Left renal pelvis (tissue), 4 donors: ENCODE data around the gene GPD2. TPM values are rescaled to one million over a fixed set of nuclear protein-coding genes. Genes with fewer than 3 reads are reported as not detected.
"Not testable (repeated sequence)": the region's sequence is repeated elsewhere in the genome, so short reads cannot be mapped to it uniquely, and the experiment has no call there.

Experiments used
- DNase-seq, 4 donors: peaks; one replicate each; pipeline ENCODE4 v3.0.0-alpha.2; 2013; ENCODE audit warnings: low read depth in 4 of 4, low spot score in 3 of 4
- polyA plus RNA-seq, 4 donors: library from polyadenylated mRNA; unstranded; fragments of 120-200 nt; gene quantifications; one replicate each; pipeline ENCODE4 v1.2.1, GENCODE V29; 2013; ENCODE audit not compliant: insufficient read length in 4 of 4

Gene GPD2
- polyA plus RNA-seq, 4 donors, result 13.6 to 23.5 (median 20.9) TPM

DNA sequence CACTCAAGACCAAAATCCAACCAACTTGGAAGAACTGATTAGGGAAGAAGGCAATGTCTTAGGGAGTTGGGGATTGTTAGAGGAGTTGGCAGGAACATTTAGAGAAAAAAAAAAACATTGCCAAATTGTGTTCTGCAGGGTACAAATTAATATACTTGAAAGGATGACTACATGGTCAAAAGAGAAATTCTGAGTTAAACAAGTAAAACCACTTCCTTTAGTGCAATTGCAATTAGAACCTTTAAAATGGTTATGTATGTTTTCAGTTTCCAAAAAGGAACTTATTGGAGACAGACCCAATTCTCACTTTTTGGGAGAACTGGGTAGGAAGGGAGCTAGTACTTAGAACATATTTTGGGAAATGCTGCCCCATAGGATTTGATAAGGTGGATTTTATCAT is 137.9 kb downstream of the GPD2 start:
- no peak for DNase-seq

DNA sequence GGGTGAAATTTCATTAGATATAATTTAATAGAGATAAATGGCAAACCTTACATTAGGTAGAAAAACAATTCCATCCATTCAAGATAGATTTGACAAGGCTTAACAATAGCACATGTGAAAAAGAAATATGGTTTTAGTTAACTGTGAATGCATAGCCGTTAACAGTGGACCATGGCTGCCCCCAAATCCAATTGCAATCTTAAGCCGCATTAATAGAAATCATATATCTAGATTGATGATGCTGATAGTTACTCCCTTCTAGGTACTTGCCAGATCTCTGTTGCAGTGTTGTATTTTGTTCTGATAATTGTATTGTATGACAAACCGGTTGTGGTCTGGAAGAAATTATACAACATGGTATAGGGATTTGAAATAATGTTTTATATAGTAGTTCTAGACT is 139.8 kb downstream of the GPD2 start:
- DNase-seq, result no peak

DNA sequence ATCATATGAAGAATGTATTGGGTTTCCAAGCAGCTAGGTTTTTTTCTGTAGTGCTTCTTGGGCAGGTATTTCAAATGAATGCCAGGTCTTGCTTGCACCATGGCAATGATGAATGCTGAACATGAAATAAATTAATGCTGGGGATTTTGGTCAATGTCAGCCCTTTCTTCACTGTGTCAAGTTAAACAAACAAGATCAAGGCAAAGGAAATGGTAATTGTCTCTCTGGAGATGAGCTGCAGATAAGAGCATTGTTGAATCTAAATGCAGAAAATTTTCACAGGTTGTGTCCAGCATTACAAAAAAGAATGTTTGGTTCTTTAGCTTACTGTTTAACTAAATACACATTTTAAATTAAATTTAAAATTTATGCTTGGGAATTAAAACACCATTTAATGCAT is 144.3 kb downstream of the GPD2 start:
- DNase-seq, result no peak

DNA sequence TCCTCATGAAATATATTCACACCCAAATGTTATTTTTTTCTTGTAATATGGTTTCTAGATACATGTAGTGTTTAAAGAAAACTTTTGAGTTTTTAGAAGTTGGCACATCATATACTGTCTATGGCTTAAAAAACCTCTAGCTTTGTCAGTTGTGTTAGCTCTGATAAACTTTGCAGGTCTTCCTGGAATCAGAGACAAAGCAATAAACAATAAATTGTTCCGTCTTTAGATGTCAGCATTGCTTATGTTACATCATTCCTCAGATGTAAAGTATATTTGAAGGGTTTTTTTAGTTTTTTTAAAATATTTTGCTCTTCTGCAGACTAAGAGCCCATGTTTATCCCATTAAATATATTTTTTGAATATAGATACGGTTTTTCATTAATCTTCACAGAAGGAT is 145.1 kb downstream of the GPD2 start:
- DNase-seq, result no peak

DNA sequence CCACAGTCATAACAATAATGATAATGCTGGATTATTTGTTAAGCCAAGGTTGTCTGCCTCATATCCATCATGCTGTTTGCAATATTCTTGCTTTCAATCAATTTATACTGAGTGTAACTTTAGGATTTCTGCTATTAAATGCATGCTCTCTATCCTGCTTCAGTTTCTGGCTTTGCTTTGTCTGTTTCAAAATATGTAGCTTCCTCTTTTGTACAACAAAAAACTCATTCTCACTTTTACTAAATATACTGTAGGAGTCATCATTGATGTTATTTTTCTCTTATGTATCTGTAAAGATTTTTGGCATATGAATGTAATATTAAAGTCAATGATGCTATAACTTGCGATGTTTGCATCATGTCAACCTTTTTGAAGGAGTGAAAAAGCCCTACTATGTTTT is 149.3 kb downstream of the GPD2 start:
- no peak for DNase-seq

DNA sequence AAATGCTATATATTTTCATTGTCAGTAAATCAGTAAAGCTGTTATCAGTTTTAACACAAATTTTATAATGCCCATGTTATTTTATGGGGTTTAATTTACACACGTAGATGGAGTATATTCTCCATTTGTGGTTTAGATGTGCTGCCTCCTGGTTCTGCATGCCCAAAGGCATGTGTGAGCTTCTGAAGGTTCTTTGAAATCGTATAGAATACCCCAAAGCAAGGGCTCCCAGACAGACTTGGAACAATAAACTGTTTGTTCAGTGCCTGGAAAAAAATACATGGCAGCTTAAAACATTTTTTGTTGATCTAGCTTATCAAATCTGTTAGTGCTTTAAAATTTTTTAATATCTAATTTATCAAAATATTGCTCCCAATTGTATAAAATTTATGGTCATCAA is 150.4 kb downstream of the GPD2 start:
- DNase-seq, result no peak

DNA sequence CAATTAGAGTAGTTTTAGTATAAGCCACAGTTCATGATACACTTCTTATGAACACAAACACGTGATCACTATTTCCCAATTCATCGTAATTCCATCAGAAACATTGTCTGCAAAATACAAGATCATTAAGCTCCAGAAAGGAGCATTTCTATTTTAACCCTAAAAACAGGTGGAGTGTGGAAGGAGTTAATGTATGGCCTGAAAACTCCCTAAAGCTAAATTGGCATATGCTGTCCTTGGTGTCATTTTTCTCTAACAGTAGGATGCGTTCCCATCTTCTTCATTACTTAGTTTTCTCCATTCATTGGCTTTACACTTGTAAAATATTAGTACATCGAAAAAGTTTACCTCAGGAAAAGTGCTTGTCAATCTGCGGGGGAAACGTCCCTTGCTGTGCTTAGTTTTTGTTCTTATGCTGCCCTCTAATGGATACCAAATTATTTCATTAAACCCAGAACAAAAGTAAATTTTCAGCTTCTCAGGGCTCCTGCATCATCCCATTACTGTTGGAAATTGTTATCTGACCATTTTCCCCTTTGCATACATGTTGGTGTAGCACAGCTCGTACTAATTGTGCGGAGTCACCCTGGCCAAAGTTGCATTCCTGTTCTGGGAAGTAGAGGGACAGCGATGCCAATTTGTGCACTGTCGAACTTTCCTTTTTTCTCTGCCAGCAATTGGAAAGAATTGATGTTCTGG is 153.4 kb downstream of the GPD2 start:
- DNase-seq, result peak; percentile 8 to 17 (median 13)

DNA sequence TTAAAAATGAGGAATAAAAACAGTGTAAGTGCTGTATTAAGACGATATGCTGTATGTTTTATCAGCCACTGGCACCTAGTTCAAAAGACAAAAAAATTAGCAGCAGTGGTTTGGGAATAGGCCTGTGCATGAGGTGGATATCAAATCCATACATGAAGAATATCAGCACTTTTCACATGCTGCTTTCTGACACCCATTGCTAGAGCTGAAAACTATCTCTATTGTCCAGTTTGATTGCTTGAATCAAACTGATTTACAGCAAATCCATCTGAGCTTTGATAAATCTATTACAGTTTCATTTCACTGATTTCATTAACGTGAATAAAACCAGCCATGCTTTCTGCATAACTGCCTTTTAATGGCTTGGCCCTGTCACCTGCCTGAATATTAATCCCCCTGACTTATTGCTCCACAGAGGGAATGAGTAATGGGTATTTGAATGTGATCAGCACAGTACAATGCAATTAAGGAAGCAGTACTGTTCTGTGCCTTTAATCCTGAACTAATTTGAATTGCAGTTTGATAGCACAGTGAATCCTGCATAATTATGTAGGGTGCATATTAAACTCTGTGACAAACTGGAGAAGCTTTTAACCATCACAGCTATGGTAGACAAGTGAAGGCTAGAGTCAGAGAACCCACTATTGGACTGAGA is 154.0 kb downstream of the GPD2 start:
- no peak for DNase-seq

DNA sequence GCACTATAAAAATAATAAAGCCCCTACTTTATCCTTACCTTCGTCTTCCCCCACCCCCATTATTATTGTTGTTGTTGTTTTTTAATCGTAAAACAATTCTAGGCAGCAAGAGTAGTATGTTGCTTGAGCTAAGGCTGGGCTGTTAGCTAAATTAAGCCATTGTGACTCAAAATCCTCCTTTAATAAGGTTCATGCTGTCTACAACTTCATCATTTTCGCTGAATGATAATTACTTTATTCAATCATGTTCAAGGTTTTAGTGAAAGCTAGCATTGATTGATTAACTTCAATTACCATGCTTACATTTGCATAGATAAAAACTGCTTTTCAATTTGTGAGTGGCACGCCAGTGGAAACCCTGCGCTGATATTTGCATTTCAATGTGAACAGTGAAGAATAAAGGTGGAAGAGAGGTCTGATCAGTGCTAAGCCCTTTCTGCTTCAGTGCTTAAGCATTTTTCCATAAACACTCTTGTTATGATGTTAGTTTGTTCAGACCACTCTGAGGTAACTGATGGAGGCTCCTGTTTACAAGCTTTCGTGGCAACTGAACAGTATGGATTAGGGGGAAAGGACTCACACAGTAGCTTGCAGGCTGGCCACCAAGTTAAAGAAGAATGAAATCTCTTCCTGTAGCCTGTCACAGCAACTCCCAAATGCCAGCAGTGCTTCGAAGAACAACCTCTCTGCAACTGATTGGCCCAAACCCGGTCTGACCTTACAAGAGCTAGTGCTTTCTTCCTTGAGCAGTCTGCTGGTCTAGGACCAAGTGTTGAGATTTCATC is 156.8 kb downstream of the GPD2 start:
- DNase-seq, result no peak

DNA sequence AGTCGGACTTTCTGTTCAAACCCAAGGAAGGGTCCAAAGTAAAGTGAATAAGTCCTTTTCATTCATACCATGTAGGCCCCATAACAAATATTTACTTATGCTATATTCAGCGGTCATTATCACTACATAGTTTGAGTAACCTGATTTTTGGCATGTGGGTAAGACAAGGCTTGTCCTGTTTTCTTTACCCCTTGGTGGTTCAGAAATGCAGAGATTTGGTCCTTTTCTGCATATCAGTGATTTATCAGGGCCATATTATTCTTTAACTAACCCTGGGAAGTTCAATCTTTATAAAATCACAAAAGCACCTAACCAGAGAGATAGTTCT is 157.4 kb downstream of the GPD2 start:
- no peak for DNase-seq

DNA sequence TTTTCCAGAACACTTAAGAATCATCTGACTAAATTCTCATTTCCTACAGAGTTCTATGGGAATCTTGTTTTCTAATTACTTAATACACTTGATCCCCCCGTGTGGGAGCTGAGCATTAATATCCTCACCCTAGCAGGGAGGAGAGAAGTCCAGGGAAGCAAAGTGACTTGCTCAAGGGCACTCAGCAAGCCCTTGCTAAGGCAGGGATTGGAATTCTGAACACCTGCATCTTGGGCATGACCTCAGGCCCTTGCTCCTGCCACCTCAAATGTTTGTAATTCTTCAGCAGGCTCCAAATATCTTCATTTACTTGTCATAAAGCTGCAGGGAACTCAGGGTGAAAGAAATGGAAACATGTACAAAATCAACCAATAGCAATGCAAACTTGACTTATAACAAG is 162.4 kb downstream of the GPD2 start:
- DNase-seq, result no peak

DNA sequence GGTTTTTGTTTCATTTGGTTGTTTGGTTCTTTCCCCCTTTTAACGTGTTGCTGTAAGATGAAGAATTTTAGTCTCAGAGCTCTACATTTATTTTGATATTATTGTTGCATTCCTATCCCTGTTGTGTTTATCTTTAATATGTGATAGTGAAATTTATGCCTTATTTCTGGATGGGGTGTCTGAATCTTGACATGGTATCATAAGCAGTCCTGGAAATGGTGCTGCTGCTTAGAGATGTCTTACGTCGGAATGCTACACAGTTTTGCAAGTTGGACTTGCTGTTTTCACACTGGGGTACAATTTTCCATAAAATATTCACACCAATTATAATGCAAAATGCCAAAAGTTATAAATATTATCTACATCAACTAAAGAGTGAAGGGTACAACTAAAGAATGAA is 164.0 kb downstream of the GPD2 start:
- no peak for DNase-seq

DNA sequence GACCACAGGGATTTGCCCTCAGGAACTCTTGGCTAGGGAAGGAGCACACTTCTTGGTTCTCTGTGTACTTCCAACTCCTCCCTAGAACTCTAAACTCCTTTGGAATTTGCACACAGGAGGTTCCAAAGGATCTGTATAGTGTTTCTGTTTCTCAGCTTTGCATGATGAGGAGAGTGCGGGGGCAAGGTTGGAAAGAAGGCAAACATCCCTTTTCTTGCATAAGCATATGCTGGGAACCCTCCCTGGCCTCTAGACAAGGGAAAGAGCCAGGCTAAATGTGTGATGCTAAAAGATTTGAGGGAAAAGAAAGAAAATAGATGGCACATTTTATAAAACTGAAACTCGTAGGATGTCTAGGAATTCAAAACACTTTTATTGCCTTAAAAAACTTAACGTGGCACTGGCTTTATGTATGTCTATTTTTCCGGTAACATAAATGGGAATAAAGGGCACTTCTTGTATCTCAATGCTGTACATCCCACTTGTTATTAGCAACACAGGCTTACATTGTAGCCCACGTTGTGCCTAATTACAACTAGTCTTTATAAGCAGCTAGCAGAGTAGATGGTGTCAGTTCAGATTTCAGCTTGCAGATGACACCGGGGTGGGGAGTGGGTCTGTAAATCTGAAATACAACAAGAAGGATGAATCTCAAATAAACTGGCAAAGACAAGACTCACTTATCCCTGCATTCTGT is 165.8 kb downstream of the GPD2 start:
- DNase-seq, result no peak

DNA sequence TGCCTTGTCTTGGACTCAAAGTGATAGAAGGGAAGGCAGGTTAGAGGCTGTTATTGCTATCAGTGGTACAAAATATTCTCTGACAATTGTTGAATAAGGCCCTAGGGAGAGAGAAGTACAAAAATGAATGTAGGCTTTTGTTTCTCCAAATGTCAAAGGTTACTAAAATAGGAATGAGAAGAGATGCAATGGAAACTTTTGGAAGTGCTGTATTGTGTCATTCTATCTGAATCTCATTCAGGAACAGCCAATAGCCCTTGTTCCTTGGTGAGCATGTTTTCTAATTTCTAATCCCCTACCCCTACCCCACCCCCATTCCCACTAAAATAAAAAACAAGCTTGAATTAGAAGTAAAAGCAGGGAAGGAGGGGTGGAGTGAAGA is 166.4 kb downstream of the GPD2 start:
- no peak for DNase-seq

DNA sequence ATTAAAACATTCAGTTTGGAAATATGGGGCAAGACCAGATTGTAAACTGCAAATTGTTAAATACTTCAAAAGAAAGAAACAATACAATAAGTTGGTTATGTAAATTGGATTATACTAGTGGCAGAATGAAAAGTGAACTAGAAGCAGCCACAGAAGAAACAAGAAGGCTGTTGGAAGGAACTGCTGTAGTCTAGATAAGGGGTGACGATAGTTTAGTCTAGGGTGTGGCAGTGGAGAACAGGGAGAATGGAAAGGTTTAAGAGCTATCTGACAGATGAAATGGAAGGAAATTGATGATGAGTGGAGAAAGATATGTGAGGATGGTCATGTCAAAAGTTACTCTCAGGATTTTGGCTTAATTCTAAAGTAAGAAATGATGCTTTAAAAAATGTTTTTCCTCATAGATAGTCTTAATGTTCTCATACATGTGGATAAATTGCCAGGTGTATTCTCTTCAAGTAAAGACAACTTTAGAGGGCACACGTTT is 179.7 kb downstream of the GPD2 start:
- no peak for DNase-seq

DNA sequence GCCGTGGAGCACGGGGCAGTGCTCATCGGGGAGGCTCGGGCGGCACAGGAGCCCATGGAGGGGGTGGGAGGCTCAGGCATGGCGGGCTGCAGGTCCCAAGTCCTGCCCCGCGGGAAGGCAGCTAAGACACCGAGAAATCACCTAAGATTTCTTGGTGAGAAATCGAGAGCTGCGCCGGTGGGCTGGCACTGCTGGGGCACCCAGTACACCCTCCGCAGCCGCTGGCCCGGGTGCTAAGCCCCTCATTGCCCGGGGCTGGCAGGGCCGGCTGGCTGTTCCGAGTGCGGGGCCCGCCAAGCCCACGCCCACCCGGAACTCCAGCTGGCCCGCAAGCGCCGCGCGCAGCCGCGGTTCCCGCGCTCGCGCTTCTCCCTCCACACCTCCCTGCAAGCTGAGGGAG is 181.9 kb downstream of the GPD2 start:
- not testable (repeated sequence) for DNase-seq

DNA sequence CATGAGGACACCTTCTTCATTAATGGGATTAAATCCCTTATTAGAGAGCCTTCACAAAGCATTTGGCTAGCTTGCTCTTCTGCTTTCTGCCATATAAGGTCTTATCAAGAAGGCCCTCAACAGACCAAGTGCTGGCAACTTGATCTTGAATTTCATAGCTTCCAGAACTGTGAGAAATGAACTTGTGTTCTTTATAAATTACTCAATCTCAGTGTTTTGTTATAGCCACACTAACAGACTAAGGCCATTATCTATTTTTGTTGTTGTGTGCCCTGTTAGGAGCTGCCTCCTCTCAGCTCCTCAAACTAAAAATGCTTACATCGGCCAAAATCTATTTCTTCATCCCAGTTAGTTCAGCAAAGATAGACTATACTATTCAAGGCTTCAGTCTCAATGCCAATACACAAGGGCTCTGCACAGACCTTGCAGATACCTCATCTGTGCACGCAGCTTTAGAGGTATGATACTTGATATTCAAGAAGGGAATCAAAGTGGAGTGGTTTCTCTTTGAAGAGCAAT is 182.9 kb downstream of the GPD2 start:
- DNase-seq, result no peak

DNA sequence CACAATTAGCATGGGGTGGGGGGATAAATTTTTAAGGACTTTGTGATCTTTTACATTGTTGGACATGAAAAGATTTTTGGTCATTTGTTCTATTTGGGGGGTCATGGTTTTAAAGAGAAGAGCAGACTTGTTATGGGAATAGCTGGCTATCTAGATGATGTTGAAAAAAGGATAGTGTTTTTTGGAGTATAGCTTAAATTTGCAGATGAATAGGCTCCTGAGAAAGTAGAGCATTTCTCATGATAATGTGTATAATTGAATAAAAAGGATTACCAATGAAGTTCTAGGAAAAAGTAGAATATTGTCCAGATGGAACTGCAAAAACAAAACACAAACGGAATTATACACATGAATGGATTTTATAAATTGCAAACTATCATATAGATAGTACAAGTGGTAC is 186.3 kb downstream of the GPD2 start:
- no peak for DNase-seq

DNA sequence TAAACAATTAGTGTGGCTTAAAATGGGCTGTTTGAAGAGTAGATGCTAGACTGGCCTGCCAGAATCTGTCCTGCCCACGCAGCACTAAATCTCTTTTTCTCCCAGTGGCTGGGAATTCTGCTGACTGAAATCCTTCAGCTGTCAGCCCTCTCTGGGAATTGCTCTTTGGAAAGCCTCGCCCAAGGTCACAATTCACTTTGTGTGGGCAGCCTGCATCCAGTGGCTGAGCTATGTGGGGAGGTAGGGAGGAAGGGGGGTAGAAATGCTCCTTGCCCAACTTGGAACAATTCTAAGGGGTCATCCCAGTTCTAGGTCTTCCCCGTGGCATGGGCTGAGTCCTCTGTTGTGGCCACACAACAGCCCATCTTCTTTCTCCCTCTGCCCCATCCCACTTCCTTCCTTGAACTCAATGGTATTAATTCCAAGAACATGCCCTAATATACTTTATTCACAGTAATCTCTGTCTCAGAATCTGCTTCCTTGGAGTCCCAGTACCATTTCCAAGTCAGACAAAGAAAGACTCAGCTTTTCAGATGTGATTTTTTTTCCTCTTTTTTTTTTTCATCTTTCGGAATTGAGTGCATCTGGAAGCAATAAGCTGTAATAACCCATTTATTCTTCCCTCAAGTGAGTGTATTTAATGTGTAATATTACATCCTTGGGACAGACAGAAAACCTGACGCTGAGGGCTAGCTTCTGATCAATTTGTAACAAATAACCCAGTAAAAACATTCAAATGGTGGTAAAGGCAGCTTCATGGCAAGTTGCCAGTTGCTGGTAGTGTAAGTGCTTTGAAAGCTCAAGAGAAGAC is 189.4 kb downstream of the GPD2 start:
- DNase-seq, result no peak

DNA sequence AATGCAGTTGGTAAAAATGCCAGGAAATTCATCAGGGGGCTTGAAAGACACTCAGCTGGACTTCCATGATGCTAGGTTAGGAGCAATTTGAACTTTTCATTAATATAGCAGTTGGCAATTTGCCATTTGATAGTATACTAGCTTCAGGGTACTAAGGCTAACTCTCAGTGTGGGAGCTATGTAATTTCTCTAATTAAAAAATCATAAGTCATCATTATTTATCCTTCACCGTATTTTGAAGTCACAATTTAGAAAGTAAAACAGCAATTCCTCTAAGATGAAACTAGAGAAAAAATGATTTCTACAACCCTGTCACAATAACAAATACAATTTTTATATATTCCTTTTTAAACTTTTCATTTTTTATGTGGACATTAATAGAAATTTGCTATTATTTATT is 190.8 kb downstream of the GPD2 start:
- DNase-seq, result no peak
